Fibroblast of peridontal ligament (primary cell): Measurements from ENCODE around the gene PRR12.
A peak's percentile ranks its signal among the peaks of the same experiment; 100 is the strongest.

Experiments used
- DNase-seq: peaks from one replicate; pipeline ENCODE4 v3.0.0-alpha.2; 2010; ENCODE audit errors: extremely low read depth

Gene PRR12, protein sequence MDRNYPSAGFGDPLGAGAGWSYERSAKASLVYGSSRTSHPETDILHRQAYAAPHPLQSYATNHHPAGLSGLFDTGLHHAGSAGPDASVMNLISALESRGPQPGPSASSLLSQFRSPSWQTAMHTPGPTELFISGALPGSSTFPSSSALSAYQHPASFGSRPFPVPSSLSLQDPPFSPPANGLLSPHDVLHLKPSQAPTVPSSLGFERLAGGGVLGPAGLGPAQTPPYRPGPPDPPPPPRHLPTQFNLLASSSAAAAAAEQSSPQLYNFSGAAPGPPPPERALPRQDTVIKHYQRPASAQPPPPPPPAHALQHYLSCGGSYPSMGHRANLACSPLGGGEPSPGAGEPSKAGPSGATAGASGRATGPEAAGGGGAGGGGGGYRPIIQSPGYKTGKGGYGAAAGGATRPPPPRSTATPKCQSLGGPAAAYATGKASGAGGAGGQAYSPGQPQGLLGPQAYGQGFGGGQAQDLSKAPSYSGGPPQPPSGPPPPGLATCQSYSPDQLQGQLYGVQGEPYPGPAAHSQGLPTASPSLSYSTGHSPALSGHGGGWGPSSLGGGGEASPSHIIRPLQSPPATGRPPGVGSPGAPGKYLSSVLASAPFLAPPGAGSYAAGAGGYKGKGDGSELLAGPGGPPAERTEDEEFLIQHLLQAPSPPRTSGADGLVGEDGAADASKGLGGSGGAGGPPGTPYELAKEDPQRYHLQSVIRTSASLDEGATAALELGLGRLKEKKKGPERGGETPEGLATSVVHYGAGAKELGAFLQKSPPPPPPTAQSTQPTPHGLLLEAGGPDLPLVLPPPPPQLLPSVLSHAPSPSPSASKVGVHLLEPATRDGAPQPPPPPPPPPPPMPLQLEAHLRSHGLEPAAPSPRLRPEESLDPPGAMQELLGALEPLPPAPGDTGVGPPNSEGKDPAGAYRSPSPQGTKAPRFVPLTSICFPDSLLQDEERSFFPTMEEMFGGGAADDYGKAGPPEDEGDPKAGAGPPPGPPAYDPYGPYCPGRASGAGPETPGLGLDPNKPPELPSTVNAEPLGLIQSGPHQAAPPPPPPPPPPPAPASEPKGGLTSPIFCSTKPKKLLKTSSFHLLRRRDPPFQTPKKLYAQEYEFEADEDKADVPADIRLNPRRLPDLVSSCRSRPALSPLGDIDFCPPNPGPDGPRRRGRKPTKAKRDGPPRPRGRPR (N-terminal part only)

DNA sequence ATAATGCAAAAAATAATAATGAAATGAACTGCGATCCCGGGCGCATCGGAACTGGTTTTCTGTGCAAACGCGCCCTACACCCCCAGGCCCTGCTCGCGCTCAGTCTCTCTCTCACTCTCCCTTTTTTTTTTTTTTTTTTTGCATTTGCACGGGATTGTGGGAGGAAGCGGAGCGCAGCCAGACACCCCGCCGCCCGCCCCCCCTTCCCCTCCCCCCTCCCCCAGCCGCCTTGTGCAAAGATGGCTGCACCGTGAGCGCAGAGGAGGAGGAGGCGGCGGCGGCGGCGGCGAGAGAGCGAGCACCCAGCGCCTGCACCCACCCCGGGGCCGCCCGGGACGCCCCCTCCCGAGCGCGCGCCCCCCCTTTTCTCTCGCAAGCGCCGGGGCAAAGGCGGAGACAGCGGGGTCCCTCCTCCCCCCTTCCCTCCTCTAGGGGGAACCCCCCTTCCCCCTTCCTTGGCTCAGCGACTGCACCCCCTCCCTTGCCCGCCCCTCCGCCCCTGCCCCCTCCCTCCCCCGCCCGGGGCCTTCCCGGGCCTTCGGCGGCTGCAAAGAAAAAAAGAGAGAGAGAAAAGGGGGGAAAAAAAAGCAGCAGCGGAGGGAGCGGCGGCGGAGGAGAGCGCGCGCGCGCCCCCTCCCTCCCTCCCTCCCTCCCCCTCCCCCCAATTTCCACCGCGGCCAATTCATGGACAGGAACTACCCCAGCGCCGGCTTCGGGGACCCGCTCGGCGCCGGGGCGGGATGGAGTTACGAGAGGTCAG lies at the start of gene PRR12:
PRR12 (plus strand) TSS at position 212 of the 760 bp plus-strand sequence; CDS start at position 685, 473 bp downstream.
- DNase-seq, result peak; percentile 68

DNA sequence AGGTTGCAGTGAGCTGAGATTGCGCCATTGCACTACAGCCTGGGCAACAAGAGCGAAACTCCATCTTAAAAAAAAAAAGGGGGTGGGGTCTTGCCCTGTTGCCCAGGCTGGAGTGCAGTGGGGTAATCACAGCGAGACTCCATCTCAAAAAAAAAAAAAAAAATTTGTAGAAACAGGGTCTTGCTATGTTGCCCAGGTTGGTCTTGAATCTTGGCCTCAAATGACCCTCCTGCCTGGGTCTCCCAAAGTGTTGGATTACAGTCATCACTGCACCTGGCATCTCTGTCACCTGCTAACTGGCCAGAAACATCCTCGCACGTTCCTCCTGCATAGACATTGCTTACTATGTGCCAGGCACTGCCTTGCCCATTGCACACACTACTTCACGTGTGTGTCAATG lies 49.1 kb upstream of the PRR12 start:
- no peak for DNase-seq

DNA sequence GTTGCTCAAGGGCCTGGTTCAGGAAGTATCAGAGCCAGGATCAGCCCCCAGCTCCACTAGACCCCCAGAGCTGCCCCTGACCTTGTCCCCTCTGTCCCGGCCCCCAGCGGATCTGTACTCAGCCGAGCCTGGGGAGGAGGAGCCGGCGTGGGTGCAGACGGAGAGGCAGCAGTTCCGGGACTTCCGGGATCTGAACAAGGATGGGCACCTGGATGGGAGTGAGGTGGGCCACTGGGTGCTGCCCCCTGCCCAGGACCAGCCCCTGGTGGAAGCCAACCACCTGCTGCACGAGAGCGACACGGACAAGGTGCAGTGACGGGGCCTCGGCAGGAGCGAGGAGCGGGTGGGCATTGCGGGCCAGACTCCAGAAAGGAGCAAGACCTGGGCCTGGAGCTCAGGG lies 48.5 kb upstream of the PRR12 start:
- no peak for DNase-seq

DNA sequence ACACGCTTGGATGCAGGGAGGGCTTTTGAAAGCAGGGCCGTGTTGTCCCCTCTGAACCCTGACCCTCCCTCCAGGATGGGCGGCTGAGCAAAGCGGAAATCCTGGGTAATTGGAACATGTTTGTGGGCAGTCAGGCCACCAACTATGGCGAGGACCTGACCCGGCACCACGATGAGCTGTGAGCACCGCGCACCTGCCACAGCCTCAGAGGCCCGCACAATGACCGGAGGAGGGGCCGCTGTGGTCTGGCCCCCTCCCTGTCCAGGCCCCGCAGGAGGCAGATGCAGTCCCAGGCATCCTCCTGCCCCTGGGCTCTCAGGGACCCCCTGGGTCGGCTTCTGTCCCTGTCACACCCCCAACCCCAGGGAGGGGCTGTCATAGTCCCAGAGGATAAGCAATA lies 48.0 kb upstream of the PRR12 start:
- DNase-seq, result no peak

DNA sequence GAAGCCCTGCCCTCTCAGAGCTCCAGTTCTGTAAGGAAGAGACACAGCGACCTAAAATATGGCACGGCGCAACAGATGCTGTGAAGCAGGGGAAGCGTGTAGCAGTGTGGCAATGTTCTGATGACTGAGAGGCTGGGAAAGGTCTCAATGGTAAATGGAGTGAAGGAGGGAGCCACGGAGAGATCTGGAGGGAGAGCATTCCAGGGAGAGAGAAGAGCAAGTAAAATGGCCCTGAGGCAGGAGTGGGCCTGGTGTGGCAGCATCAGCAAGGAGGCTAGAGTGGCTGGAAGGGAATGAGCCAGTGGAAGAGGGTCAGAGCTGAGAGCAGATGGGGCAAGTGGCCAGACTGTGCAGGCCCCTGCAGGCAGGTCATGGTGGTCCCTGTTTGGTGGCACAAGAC lies 46.8 kb upstream of the PRR12 start:
- DNase-seq, result no peak

DNA sequence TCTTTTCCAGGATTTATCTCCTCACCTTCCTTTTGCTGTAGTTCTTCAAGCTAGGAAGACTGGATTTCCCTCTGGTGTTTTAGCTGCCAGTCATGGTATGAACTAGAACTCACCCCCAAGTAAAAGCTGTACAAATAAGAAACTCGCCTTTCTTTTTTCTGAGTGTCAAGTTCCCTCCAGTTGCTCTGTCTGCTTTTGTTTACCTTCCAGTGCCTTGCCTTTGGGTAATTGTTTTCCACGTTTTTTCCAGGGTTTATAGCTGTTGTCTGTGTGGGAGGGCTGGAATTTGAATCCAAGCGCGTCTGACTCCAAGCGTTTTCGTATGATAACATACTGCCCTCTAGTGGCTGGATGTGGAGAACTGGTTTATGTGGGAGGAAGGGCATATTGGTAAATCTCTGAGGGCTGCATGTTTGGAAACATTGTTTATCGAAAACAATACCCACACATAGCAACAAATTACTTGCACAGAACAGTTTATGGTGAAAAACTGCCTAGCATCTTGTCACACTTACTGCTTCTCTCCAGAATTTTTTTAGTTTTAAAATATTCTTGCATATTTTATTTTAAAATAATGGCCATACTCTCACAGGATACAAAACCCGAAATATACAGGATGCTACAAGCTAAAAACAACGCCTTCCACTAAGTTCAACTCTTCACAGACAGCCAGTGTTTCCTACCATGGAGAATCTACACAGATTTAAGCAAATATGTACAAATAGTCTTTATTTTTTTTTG lies 44.0 kb upstream of the PRR12 start:
- DNase-seq, result peak; percentile 96

DNA sequence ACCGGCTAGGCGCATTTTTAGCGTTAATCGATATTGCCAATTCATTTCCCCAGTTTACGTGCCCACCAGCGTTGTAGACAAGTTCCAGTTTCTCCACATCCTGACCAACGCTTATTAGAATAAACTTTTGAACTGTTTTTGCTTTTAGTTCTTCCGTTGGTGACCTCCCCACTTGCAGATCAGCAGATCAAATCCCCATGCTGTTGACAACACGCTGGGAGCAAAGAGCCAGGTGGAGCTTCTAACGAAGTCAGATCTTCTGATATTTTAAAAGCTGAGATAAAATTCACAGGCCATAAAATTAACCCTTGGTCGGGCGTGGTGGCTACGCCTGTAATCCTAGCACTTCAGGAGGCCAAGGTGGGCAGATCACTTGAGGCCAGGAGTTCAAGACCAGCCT lies 41.9 kb upstream of the PRR12 start:
- no peak for DNase-seq

DNA sequence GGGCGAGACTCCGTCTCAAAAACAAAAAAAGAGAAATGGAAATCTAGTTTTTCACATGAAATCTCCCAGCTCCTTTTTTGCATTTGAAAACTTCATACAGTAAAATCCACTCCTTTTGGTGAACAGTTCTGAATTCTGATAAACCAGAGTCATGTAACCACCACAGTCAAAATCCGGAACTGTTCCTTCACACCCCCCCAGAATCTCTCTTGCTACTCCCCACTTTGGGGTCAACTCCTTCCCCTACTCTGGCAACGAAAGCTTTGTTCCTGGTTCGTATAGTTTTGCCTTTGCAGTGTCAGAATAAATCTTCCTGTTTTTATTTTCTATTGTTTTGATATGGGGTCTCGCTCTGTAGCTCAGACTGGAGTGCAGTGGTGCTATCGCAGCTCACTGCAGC lies 39.5 kb upstream of the PRR12 start:
- DNase-seq, result no peak

DNA sequence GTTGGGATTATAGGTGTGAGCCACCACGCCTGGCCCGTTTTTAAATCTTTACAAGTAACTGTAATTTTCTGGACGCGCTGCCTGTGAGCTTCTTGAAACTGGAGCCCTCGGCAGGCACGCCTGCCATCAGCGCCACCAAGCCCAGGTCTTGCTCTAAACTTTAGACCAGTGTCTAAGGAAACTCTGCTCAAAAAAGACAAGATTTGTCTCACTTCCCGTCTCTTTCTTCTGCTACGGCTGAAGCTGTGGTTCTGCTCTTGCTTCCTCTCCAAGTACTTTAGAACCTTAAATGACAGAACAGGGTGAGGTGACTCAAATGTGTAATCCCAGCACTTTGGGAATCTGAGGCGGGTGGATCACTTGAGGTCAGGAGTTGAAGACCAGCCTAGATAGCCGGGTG lies 38.2 kb upstream of the PRR12 start:
- no peak for DNase-seq

DNA sequence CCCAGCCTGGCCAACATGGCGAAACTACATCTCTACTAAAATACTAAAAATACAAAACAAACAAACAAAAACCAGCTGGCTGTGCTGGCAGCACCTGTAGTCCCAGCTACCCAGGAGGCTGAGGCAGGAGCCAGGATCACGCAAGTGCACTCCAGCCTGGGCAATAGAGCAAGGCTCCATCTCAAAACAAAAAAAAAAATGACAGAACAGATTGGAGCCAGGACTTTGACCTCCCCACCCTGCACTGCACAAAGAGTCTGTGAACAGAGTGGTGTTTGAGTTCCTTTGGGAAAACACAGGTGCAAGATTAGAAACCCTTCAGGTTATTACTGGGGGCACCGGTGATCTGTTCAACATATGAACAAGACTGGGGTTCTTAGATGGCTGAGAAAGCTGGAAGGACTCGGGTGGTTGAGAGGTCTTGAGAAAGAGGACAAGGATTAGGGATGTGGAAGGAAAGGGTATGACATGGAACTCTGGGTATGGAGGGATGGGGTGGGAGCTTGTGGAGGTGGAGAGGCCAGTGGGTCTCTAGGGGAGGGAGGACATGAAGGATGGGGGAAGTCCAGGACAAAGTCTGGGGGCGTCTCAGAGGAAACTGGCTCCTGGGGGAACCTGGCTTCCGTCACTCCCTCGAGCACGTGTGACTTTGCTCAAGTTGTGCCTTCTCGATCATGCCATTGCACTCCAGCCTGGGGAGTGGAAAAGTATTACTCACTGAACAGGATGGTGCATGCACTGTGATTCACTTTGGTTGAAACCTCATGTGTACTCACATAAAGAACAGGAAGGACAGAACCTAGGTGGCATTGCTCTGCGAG lies 37.3 kb upstream of the PRR12 start:
- DNase-seq, result peak; percentile 50

DNA sequence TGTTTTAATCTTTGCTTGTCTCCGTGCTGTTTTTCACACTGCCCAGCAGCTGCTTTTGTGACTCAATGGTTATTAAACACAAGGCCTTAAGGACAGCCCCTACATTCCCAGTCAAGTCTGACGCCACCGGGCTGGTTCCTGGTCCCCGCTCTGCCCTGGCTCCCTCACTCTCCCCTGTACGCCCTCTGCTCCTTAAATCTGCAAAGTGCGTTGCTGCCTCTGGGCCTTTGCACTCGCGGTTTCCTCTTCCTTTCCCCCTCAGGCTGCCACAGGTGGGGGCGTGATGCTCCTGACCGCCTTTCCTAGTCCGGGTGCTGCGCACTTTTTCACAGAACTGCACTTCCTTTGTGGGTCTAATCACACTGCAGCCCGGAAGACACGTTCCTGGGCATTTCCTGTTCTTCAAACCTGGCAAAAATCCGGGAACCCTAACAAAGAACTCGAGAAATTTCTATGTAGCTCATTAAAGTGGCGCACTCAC lies 36.2 kb upstream of the PRR12 start:
- no peak for DNase-seq

DNA sequence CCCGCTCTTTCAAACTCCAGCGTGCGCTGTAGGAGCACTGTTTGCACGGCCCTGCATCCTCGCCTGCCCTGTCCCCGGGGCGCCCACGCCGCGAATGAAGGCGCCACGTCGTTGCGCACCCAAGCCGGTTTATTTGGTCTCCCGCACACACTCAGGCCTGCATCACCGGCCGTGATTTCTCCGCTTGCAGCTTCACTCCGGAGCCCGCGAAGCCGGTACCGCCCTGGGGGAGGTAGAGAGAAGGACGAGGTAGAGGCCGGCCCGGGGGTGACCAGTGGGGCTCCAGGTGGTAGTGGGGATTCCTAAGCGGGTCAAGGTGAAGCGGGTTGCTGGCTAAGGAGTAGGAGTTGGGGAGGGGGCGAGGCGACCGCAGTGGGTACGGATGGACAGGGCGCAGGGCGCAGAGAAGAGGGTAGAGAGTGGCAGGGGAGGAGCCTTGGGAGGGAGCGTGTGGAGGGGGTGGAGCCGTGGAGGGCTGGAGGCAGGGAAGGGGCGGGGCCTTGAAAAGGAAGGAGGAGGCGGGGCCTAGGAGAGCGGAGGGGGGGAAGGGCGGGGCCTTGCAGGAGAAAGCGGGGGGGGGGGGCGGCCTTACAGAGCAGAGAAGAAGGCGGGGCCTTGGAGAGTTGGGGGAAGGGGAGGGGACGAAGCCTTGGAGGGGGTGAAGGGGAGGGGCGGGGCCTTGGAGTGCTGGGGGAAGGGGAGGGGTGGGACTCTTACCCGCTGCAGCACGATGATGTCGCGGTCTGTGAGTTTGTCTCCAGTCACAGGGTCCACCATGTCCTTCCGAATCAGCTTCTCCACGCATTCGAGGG lies 35.2 kb upstream of the PRR12 start:
- peak; percentile 25 for DNase-seq

DNA sequence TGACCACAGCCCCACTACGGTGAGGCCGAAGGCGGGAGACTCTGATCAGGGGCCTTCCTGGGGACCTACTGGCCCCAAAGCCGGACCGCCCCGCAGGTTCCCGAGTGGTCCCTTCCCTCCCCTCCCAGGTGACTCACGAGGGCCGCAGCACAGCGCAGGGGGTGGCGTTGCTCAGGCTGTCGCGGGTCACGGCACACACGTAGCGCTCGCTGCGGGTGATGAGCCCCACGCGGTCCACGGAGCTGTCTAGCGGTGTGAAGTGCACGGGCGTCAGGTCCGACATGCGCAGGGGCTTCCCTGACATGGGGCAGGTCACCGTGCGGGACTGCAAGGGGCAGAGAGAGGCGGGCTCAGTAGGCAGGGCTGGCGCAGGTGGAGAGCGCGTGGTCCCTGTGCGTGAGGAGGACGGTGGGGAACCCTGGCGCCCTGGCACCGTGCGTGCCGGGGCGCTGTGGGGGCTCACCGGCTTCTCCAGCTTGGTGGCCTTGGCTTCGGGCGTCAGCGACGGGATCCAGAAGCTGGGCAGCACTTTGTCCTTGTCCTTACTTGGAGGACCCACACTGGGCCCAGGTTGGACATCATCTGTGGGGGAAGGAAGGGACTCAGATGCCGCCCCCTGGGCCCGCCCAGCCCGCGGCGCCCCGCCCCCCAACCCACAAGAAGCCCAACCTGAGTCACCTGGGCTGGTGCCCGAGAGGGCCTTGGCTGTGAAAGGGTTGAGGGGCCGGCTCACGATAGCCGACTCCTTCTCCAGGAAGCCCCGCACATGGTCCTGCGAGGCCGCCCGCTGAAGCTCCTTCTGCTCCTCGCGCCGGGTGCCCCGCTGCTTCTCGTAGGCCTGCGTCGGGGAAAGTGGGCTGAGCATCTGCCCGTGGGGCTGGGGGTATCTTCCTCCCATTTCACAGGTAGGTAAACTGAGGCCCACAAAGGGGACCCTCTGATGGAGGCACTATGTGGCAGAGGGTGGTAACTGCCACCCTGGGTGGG lies 34.3 kb upstream of the PRR12 start:
- DNase-seq, result no peak

DNA sequence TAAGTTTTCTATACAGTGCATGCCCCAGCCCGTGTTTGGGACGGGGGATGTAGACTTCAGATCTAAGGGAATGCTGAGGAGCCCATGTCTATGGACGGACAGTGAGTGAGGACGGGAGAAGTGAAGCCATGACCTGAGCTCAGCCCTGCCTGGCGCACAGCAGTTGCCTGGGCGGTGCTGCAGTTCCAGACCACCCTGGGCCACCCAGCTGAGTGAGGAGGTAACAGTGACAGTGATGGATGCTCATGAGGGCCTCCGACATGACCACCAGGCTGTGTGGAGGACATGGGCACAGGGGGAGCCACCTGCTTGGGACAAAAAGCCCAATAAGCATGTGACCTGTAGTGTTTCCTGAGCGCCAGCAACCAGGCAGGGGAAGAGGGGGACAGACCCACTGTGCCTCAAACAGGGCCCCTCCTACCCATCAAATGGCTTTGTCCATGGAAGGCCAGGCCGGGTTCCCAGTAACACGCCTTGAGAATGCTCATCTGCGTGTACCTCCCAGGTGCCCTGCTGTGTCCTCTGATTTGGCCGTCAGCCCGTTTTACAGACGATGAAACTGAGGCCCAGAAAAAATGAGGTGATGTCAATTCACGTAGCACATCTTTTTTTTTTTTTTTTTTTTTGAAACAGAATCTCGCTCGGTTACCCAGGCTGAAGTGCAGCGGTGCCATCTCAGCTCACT lies 33.2 kb upstream of the PRR12 start:
- no peak for DNase-seq

DNA sequence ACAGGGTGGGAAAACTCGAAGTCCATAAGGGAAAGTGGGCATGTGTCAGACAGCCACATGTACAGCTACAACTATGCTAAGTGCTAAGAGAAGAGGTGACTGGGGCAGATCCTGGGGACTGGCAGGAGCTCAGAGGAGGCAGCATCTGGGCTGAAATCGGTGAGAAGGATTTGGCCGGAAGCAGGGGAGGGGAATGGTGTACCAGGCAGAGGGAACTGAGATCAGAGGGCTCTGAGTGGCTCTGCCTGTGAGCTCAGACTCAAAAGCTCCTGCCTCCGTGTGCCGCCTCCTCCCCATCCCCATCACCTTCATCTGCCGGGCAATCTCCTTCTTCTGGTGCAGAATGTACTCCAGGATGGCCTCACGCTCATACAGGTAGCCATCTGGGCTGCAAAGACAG lies 32.4 kb upstream of the PRR12 start:
- no peak for DNase-seq

DNA sequence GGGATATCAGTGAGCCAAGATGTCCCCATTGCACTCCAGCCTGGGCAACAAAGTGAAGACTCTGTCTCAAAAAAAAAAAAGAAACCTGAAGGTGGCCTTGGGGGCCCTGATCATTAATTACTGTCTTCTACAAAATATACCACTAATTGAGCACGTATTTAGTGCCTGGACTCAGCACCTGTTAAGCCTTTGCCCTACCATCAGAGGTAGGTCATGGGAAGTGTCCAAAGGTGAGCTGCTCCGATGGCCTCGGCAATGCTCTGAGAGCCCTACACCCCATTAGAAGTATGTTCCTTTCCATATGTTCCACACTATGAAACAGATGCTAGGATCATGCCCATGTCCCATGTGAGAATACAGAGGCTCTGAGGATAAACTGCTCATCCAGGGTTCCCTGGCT lies 31.5 kb upstream of the PRR12 start:
- DNase-seq, result no peak

DNA sequence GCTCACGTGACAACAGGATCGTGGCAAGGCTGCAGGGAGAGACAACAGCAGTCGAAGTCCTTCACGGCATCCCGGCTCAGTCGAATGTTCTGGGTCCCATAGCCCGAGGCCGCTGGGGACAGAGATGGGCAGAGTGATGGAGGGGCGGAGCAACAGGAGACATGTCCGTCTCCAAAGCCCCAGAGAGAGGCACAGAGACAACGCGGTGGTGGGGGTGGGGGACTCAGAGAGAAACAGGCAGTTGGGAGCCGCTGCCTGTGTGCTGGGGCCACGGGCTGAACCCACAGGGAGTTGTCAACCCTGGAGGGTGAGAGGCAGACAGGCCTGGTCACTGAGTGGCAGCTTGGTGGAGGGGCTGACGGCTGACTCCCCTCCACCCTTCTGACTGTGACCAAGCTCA lies 31.1 kb upstream of the PRR12 start:
- DNase-seq, result no peak
